ENCODE measurements around the gene FBXO21.

- TF ChIP-seq CTCF (IDR thresholded peaks at IDR 0.05 in 4 of 5, conservative IDR thresholded peaks at IDR 0.05 in 1 of 5), result no peak
- no peak for TF ChIP-seq POLR2A (IDR thresholded peaks at IDR 0.05)
These were observed 36.2 kb upstream of the FBXO21 start for GRCh38 chr12:117226505-117226904.

All from gastrocnemius medialis (tissue), 4 donors.